MM.1S (cell line): Measurements from ENCODE around the gene SLC26A5.

Source experiments
- CTCF ChIP-seq: fragments of 300-600 bp; sonication (generic); IDR thresholded peaks from 2 replicates; pipeline ENCODE4 v1.5.1; 2016; ENCODE audit warnings: antibody characterized with exemption, low read length, mixed read lengths
- EZH2 ChIP-seq: fragments of 300-600 bp; sonication (generic); optimal IDR thresholded peaks from 2 replicates; pipeline ENCODE3; 2017; ENCODE audit warnings: low read depth, mild to moderate bottlenecking, antibody characterized with exemption, low read length, mixed read lengths

GRCh38 chr7:103474956-103475355, 28.9 kb upstream of the SLC26A5 start:
- TF ChIP-seq CTCF (no peak), EZH2 (no peak)
